Panc1 (cell line): ENCODE data around the gene CHD6. TPM values are rescaled to one million over a fixed set of nuclear protein-coding genes. Genes with fewer than 3 reads are reported as not detected.

ENCODE experiments used
- ATAC-seq: fragments of 200-7000 bp; cut with Tn5 transposase; 2 replicates; pipeline ENCODE4 v1.9.1; 2020; ENCODE audit warnings: mild to moderate bottlenecking, moderate library complexity
- BruUV-seq: library from RNA; stranded (reverse); fragments of 400-500 nt; replicated peaks from 2 replicates; lab custom pipeline; 2021; lab: Mats Ljungman, UMichigan
- CTCF ChIA-PET: fragments of 300-600 bp; sonication (Branson Sonifier 250); formaldehyde crosslinking; loops from one replicate; lab custom pipeline; 2022; ENCODE audit warnings: antibody characterized with exemption; lab: Charles Lee
- POLR2A ChIA-PET: fragments of 300-600 bp; sonication (Branson Sonifier 250); formaldehyde crosslinking; loops from one replicate; lab custom pipeline; 2022; ENCODE audit warnings: antibody characterized with exemption; lab: Charles Lee
- DNase-seq: peaks from one replicate; pipeline ENCODE4 v3.0.0-alpha.2; 2010; ENCODE audit warnings: low read depth, low spot score
- H3K27ac ChIP-seq: 2 replicates; pipeline ENCODE4 v1.5.1; 2011; ENCODE audit warnings: mild to moderate bottlenecking, low read length, inconsistent platforms
- H3K27me3 ChIP-seq: fragments of 200-500 bp; sonication (Bioruptor generic); 2 replicates; pipeline ENCODE4 v1.6.0; 2014; ENCODE audit warnings: low read length, inconsistent platforms; ENCODE audit not compliant: control insufficient read depth, insufficient read depth
- H3K36me3 ChIP-seq: fragments of 200-500 bp; sonication (Bioruptor generic); 2 replicates; pipeline ENCODE4 v1.5.1; 2014; ENCODE audit warnings: inconsistent platforms, mild to moderate bottlenecking, low read length, moderate library complexity; ENCODE audit not compliant: control insufficient read depth, insufficient read depth
- H3K4me1 ChIP-seq: 2 replicates; pipeline ENCODE4 v1.5.1; 2011; ENCODE audit warnings: inconsistent platforms, mild to moderate bottlenecking, low read length, moderate library complexity; ENCODE audit not compliant: control insufficient read depth, insufficient read depth
- H3K4me3 ChIP-seq, 2 experiments: 2 replicates each; pipeline ENCODE4 v1.5.1; 2011 to 2012; ENCODE audit warnings: low read depth in 2 of 2, low read length in 2 of 2, mild to moderate bottlenecking in 2 of 2, inconsistent platforms in 1 of 2, moderate library complexity in 1 of 2
- H3K9me3 ChIP-seq: fragments of 200-500 bp; sonication (Bioruptor generic); 2 replicates; pipeline ENCODE4 v1.5.1; 2014; ENCODE audit warnings: low read depth, mild to moderate bottlenecking, inconsistent platforms, low read length, moderate library complexity; ENCODE audit not compliant: control insufficient read depth, insufficient read depth
- POLR2AphosphoS5 ChIP-seq: IDR thresholded peaks from 2 replicates; pipeline ENCODE4 v1.6.1; 2012; ENCODE audit warnings: mild to moderate bottlenecking, low read depth, low read length, moderate library complexity
- SIN3A ChIP-seq: IDR thresholded peaks from 2 replicates; pipeline ENCODE4 v1.6.1; 2012; ENCODE audit warnings: low read depth, mild to moderate bottlenecking, low read length, moderate library complexity, borderline replicate concordance; ENCODE audit not compliant: insufficient read depth
- TCF7L2 ChIP-seq: IDR thresholded peaks from 2 replicates; pipeline ENCODE4 v1.6.1; 2011; ENCODE audit warnings: mild to moderate bottlenecking, low read depth, low read length, inconsistent platforms
- in situ Hi-C: cut with HindIII; loops from 2 replicates; pipeline ENCODE4 v1.10.0; 2016; ENCODE audit warnings: low sequenced_read_pairs, low pct_unique_long_range_greater_than_20kb
- intact Hi-C: fragments of 100-400 bp; cut with micrococcal nuclease; formaldehyde crosslinking; loops from one replicate; pipeline ENCODE4 v1.10.0; 2022; ENCODE audit not compliant: unreplicated experiment
- total RNA-seq: library from RNA; stranded (reverse); gene quantifications from one replicate; pipeline ENCODE4 v1.2.1, GENCODE V29; 2021; ENCODE audit not compliant: unreplicated experiment
- TF ChIP-seq, protein P1 (sequence below), 2 experiments: IDR thresholded peaks; 2 replicates each; pipeline ENCODE4 v1.6.1; 2011 to 2012; ENCODE audit warnings: low read depth in 2 of 2, control low read depth in 1 of 2, low read length in 1 of 2, mild to moderate bottlenecking in 1 of 2, moderate library complexity in 1 of 2; ENCODE audit not compliant: insufficient read depth in 1 of 2
- TF ChIP-seq, protein P2 (sequence below): fragments of 450-650 bp; IDR thresholded peaks from 2 replicates; pipeline ENCODE4 v1.5.1; 2017; ENCODE audit warnings: mild to moderate bottlenecking

Gene CHD6
- total RNA-seq, 1 experiment from 2014 or later: 21.3 TPM

DNA sequence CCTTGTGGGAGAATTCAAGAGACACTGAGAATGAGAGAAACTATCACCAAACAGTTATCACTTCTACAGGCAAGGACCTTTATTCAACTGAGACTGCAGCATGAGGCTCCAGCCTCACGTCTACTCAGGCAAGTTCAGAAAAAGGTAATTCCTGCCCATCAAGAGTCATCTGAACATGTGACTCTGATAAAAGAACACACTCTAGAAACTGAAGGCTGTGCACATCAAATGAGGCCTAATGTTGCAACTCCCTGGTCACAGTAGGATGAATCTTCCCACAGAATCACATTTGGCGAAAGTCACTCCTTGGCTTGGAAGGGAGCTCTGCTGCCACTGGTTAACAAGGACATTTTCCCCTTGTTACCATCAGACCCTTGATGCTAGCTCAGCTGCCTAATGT lies 180.3 kb downstream of the CHD6 start:
- no peak overlapping the region for H3K27ac ChIP-seq
- CTCF ChIA-PET: interaction anchor here (0.6 kb wide), 1 partner anchor 84 kb away, joined by 3 read pairs; no protein-coding TSS in a partner anchor
- POLR2A ChIA-PET: no interaction called here
- ATAC-seq: no peak
- in situ Hi-C loops (no loop called here), intact Hi-C loops (no loop called here)
- H3K36me3 ChIP-seq: no peaks in the 10 kb centered on the region
- TF ChIP-seq TCF7L2 (no peak), SIN3A (no peak), POLR2AphosphoS5 (no peak)
- TF ChIP-seq, protein P1, sequence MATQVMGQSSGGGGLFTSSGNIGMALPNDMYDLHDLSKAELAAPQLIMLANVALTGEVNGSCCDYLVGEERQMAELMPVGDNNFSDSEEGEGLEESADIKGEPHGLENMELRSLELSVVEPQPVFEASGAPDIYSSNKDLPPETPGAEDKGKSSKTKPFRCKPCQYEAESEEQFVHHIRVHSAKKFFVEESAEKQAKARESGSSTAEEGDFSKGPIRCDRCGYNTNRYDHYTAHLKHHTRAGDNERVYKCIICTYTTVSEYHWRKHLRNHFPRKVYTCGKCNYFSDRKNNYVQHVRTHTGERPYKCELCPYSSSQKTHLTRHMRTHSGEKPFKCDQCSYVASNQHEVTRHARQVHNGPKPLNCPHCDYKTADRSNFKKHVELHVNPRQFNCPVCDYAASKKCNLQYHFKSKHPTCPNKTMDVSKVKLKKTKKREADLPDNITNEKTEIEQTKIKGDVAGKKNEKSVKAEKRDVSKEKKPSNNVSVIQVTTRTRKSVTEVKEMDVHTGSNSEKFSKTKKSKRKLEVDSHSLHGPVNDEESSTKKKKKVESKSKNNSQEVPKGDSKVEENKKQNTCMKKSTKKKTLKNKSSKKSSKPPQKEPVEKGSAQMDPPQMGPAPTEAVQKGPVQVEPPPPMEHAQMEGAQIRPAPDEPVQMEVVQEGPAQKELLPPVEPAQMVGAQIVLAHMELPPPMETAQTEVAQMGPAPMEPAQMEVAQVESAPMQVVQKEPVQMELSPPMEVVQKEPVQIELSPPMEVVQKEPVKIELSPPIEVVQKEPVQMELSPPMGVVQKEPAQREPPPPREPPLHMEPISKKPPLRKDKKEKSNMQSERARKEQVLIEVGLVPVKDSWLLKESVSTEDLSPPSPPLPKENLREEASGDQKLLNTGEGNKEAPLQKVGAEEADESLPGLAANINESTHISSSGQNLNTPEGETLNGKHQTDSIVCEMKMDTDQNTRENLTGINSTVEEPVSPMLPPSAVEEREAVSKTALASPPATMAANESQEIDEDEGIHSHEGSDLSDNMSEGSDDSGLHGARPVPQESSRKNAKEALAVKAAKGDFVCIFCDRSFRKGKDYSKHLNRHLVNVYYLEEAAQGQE (IDR thresholded peaks at IDR 0.05; ENCODE audit: insufficient read depth in 1 of 2, low read depth in 2 of 2, low read length in 1 of 2): no peak
- TF ChIP-seq, protein P2, sequence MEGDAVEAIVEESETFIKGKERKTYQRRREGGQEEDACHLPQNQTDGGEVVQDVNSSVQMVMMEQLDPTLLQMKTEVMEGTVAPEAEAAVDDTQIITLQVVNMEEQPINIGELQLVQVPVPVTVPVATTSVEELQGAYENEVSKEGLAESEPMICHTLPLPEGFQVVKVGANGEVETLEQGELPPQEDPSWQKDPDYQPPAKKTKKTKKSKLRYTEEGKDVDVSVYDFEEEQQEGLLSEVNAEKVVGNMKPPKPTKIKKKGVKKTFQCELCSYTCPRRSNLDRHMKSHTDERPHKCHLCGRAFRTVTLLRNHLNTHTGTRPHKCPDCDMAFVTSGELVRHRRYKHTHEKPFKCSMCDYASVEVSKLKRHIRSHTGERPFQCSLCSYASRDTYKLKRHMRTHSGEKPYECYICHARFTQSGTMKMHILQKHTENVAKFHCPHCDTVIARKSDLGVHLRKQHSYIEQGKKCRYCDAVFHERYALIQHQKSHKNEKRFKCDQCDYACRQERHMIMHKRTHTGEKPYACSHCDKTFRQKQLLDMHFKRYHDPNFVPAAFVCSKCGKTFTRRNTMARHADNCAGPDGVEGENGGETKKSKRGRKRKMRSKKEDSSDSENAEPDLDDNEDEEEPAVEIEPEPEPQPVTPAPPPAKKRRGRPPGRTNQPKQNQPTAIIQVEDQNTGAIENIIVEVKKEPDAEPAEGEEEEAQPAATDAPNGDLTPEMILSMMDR: no peak
- no peaks in the 10 kb centered on the region for H3K4me1 ChIP-seq
- no TSS peak for BruUV-seq
- no peak overlapping the region for H3K4me3 ChIP-seq
- no peaks in the 10 kb centered on the region for H3K27me3 ChIP-seq
- no peak for DNase-seq
- H3K9me3 ChIP-seq: no peaks in the 10 kb centered on the region

DNA sequence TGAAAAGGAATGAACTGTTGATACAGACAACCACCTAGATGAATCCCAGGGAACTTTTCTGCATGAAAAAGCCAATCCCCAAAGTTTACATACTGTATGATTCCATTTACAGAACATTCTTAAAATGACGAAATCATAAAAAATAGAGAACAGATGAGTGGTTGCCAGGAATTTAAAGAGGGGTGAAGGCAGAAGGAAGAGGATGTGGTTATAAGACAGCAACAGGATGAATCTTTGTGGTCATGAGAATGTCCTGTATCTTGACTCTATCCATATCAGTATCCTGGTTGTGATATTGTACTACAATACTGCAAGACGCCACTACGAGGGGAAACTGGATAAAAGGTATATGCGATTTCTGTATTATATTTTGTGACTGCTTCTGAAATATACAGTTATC lies 181.5 kb downstream of the CHD6 start:
- BruUV-seq: no TSS peak
- H3K36me3 ChIP-seq: no peaks in the 10 kb centered on the region
- DNase-seq (no peak), ATAC-seq (no peak)
- no peak for TF ChIP-seq POLR2AphosphoS5
- TF ChIP-seq, protein P2: no peak
- TF ChIP-seq, protein P1 (IDR thresholded peaks at IDR 0.05; ENCODE audit: insufficient read depth in 1 of 2, low read depth in 2 of 2, low read length in 1 of 2): no peak
- TF ChIP-seq TCF7L2: no peak
- no peak for TF ChIP-seq SIN3A
- POLR2A ChIA-PET: no interaction called here
- no peak overlapping the region for H3K4me3 ChIP-seq
- in situ Hi-C loops (no loop called here), intact Hi-C loops (no loop called here)
- H3K27ac ChIP-seq: no peak overlapping the region
- no peaks in the 10 kb centered on the region for H3K27me3 ChIP-seq
- no peaks in the 10 kb centered on the region for H3K4me1 ChIP-seq
- CTCF ChIA-PET: no interaction called here
- H3K9me3 ChIP-seq: no peaks in the 10 kb centered on the region
